H9 (cell line): ENCODE data around the gene SLAMF1. TPM values are rescaled to one million over a fixed set of nuclear protein-coding genes. Genes with fewer than 3 reads are reported as not detected.
A peak's percentile ranks its signal among the peaks of the same experiment; 100 is the strongest.

Source experiments
- DNase-seq: peaks from one replicate; pipeline ENCODE4 v3.0.0-alpha.2; 2017
- H2AFZ ChIP-seq: one replicate; pipeline ENCODE4 v1.6.1; 2013; ENCODE audit warnings: mild to moderate bottlenecking, low read length, control low read depth, moderate library complexity
- H2AK5ac ChIP-seq: 2 replicates; pipeline ENCODE4 v1.6.1; 2013; ENCODE audit warnings: low read length, control low read depth, mixed read lengths; ENCODE audit not compliant: insufficient read length
- H2BK120ac ChIP-seq: one replicate; pipeline ENCODE4 v1.6.1; 2013; ENCODE audit warnings: low read depth, mild to moderate bottlenecking, low read length, control low read depth, inconsistent platforms; ENCODE audit not compliant: poor library complexity, severe bottlenecking
- H2BK12ac ChIP-seq: 2 replicates; pipeline ENCODE4 v1.6.1; 2013; ENCODE audit warnings: low read length, control low read depth, mixed read lengths, low read depth; ENCODE audit not compliant: insufficient read length
- H2BK15ac ChIP-seq: 2 replicates; pipeline ENCODE4 v1.6.1; 2013; ENCODE audit warnings: low read depth, low read length, control low read depth
- H2BK20ac ChIP-seq: one replicate; pipeline ENCODE4 v1.6.1; 2013; ENCODE audit warnings: low read depth, mild to moderate bottlenecking, low read length, control low read depth, inconsistent platforms; ENCODE audit not compliant: poor library complexity, severe bottlenecking
- H2BK5ac ChIP-seq: 2 replicates; pipeline ENCODE4 v1.6.1; 2013; ENCODE audit warnings: low read length, control low read depth, mixed read lengths; ENCODE audit not compliant: insufficient read length
- H3K14ac ChIP-seq: 2 replicates; pipeline ENCODE4 v1.6.1; 2013; ENCODE audit warnings: low read length, control low read depth; ENCODE audit not compliant: insufficient read depth
- H3K18ac ChIP-seq: 2 replicates; pipeline ENCODE4 v1.6.1; 2013; ENCODE audit warnings: low read depth, mild to moderate bottlenecking, mixed read lengths, low read length, control low read depth; ENCODE audit not compliant: insufficient read length
- H3K23ac ChIP-seq: 2 replicates; pipeline ENCODE4 v1.6.1; 2013; ENCODE audit warnings: low read length, control low read depth, mixed read lengths, low read depth; ENCODE audit not compliant: insufficient read length
- H3K23me2 ChIP-seq: 2 replicates; pipeline ENCODE4 v1.6.1; 2013; ENCODE audit warnings: low read depth, mild to moderate bottlenecking, mixed read lengths, low read length, control low read depth; ENCODE audit not compliant: insufficient read length, poor library complexity, severe bottlenecking
- H3K27ac ChIP-seq: 2 replicates; pipeline ENCODE4 v1.5.1; 2013; ENCODE audit warnings: low read length, control low read depth, mixed read lengths, low read depth; ENCODE audit not compliant: insufficient read length
- H3K27me3 ChIP-seq: 2 replicates; pipeline ENCODE4 v1.6.1; 2013; ENCODE audit warnings: low read length, control low read depth, inconsistent platforms; ENCODE audit not compliant: insufficient read depth
- H3K4ac ChIP-seq: 2 replicates; pipeline ENCODE4 v1.6.1; 2013; ENCODE audit warnings: low read depth, mild to moderate bottlenecking, control low read depth, inconsistent platforms, low read length, moderate library complexity
- H3K4me1 ChIP-seq: 2 replicates; pipeline ENCODE4 v1.6.1; 2013; ENCODE audit warnings: low read length, control low read depth, inconsistent platforms; ENCODE audit not compliant: insufficient read depth
- H3K4me2 ChIP-seq: 2 replicates; pipeline ENCODE4 v1.6.1; 2013; ENCODE audit warnings: low read length, control low read depth, mixed read lengths; ENCODE audit not compliant: insufficient read length, insufficient read depth
- H3K56ac ChIP-seq: 2 replicates; pipeline ENCODE4 v1.6.1; 2013; ENCODE audit warnings: low read depth, mild to moderate bottlenecking, mixed read lengths, low read length, control low read depth; ENCODE audit not compliant: insufficient read length
- H3K79me1 ChIP-seq: 2 replicates; pipeline ENCODE4 v1.6.1; 2013; ENCODE audit warnings: low read depth, mild to moderate bottlenecking, moderate library complexity, low read length, control low read depth, inconsistent platforms; ENCODE audit not compliant: insufficient read depth, poor library complexity, severe bottlenecking
- H3K79me2 ChIP-seq: 2 replicates; pipeline ENCODE4 v1.6.1; 2013; ENCODE audit warnings: low read length, control low read depth, inconsistent platforms; ENCODE audit not compliant: insufficient read depth
- H3K9ac ChIP-seq: 2 replicates; pipeline ENCODE4 v1.6.1; 2013; ENCODE audit warnings: low read length, control low read depth, mixed read lengths; ENCODE audit not compliant: insufficient read length; ENCODE audit errors: extremely low read depth
- H3K9me3 ChIP-seq: one replicate; pipeline ENCODE4 v1.6.1; 2013; ENCODE audit warnings: low read depth, low read length, inconsistent platforms; ENCODE audit not compliant: control insufficient read depth
- H3T11ph ChIP-seq: one replicate; pipeline ENCODE4 v1.6.1; 2013; ENCODE audit warnings: mild to moderate bottlenecking, low read length, control low read depth, inconsistent platforms
- H4K20me1 ChIP-seq: one replicate; pipeline ENCODE4 v1.6.1; 2013; ENCODE audit not compliant: control insufficient read depth, insufficient read length, insufficient read depth
- H4K5ac ChIP-seq: 2 replicates; pipeline ENCODE4 v1.6.1; 2013; ENCODE audit warnings: low read depth, mild to moderate bottlenecking, mixed read lengths, low read length, control low read depth; ENCODE audit not compliant: insufficient read length
- H4K8ac ChIP-seq: replicated peaks from 2 replicates; pipeline ENCODE4 v1.6.1; 2013; ENCODE audit warnings: low read length, control low read depth, mixed read lengths, low read depth; ENCODE audit not compliant: insufficient read length
- H4K91ac ChIP-seq: 2 replicates; pipeline ENCODE4 v1.6.1; 2013; ENCODE audit warnings: low read depth, mild to moderate bottlenecking, moderate library complexity, mixed read lengths, low read length, control low read depth; ENCODE audit not compliant: insufficient read length
- H3K27ac Mint-ChIP-seq, 3 experiments: 2 replicates in 2 of 3; 3 replicates in 1 of 3; pipeline ENCODE4 v1.8.0; 2020 to 2021; ENCODE audit warnings: mixed read lengths in 3 of 3, mild to moderate bottlenecking in 1 of 3, moderate library complexity in 1 of 3
- H3K27me3 Mint-ChIP-seq: 2 replicates; pipeline ENCODE4 v1.8.0; 2021; ENCODE audit warnings: low read depth, mild to moderate bottlenecking, moderate library complexity, mixed read lengths
- H3K36me3 Mint-ChIP-seq, 3 experiments: 2 replicates in 2 of 3; 3 replicates in 1 of 3; pipeline ENCODE4 v1.8.0; 2020 to 2021; ENCODE audit warnings: low read depth in 3 of 3, mixed read lengths in 3 of 3; ENCODE audit not compliant: insufficient read depth in 1 of 3
- H3K4me1 Mint-ChIP-seq, 2 experiments: 2 replicates each; pipeline ENCODE4 v1.8.0; 2020; ENCODE audit warnings: mixed read lengths in 2 of 2
- H3K4me3 Mint-ChIP-seq, 2 experiments: 2 replicates in 1 of 2; 3 replicates in 1 of 2; pipeline ENCODE4 v1.8.0; 2020 to 2021; ENCODE audit warnings: mild to moderate bottlenecking in 2 of 2, mixed read lengths in 2 of 2, moderate library complexity in 1 of 2
- H3K9me3 Mint-ChIP-seq, 2 experiments: 2 replicates in 1 of 2; 3 replicates in 1 of 2; pipeline ENCODE4 v1.8.0; 2020; ENCODE audit warnings: mild to moderate bottlenecking in 2 of 2, mixed read lengths in 2 of 2, moderate library complexity in 1 of 2
- CTCF ChIP-seq: fragments of 200-600 bp; sonication (generic); conservative IDR thresholded peaks from 3 replicates; pipeline ENCODE4 v1.8.0; 2021; ENCODE audit warnings: antibody characterized with exemption, mild to moderate bottlenecking
- WGBS: extraction: QIAGEN DNeasy Blood & Tissue Kit; methylation state at CpG from one replicate; pipeline ENCODE4 v1.1.7; 2013; ENCODE audit warnings: missing lambda C conversion rate, low lambda C conversion rate, mixed read lengths; ENCODE audit not compliant: insufficient read length; ENCODE audit errors: extremely low coverage; 5-methylcytosine and 5-hydroxymethylcytosine counted together
- total RNA-seq: library from RNA; stranded (reverse); gene quantifications from 2 replicates; pipeline ENCODE4 v1.2.1, GENCODE V29; 2021

The SLAMF1 gene
- total RNA-seq, 1 experiment from 2014 or later, result not detected

- H3K79me1 ChIP-seq, result no peaks in the 10 kb centered on the region
Measured at GRCh38 chr1:160637821-160638539, 8.9 kb downstream of the SLAMF1 start.

More at GRCh38 chr1:160637821-160638539, 8.9 kb downstream of the SLAMF1 start:
- no peak overlapping the region for H4K5ac ChIP-seq
- no peak overlapping the region for H3K14ac ChIP-seq
- no peaks in the 10 kb centered on the region; the same call in 1 of the 2 replicates for H3K4me1 ChIP-seq
- H3K79me2 ChIP-seq, result no peaks in the 10 kb centered on the region
- H3K9me3 ChIP-seq, result no peaks in the 10 kb centered on the region
- no peak for TF ChIP-seq CTCF
- Mint-ChIP-seq H3K27me3 (peaks cover 1% of the 10 kb centered on the region; the same call in 1 of the 2 replicates), H3K36me3 (no peaks in the 10 kb centered on the region; a peak in 1 of 7 replicates), H3K9me3 (no peaks in the 10 kb centered on the region), H3K4me3 (no peak overlapping the region), H3K27ac (no peak overlapping the region; a peak in 1 of 7 replicates), H3K4me1 (peaks cover 18 to 20% of the 10 kb centered on the region in 2 experiments)
- H3K23ac ChIP-seq, result no peak overlapping the region
- DNase-seq, result no peak
- no peak overlapping the region for H4K91ac ChIP-seq
- no peak overlapping the region for H3K4ac ChIP-seq
- H3K18ac ChIP-seq, result no peak overlapping the region
- no peak overlapping the region for H2BK120ac ChIP-seq
- no peak overlapping the region for H2BK20ac ChIP-seq
- no peak overlapping the region for H4K8ac ChIP-seq
- H2BK15ac ChIP-seq, result no peak overlapping the region
- H3K27me3 ChIP-seq, result no peaks in the 10 kb centered on the region; the same call in 1 of the 2 replicates
- no CpG with 5 or more reads among the region's 5 CpGs for WGBS
- no peak overlapping the region for H2AK5ac ChIP-seq
- no peak overlapping the region for H3K27ac ChIP-seq
- no peak overlapping the region for H2BK5ac ChIP-seq
- H3T11ph ChIP-seq, result no peak overlapping the region
- no peaks in the 10 kb centered on the region for H4K20me1 ChIP-seq
- H2BK12ac ChIP-seq, result peak overlapping the region; percentile 42
- no peak overlapping the region for H3K4me2 ChIP-seq
- H3K9ac ChIP-seq, result no peak overlapping the region
- no peak overlapping the region for H3K56ac ChIP-seq
- H3K23me2 ChIP-seq, result no peaks in the 10 kb centered on the region
- H2AFZ ChIP-seq, result no peak overlapping the region
